Uterus (tissue), 4 donors: ENCODE measurements around the gene SLC39A13. TPM values are rescaled to one million over a fixed set of nuclear protein-coding genes. Genes with fewer than 3 reads are reported as not detected.

Experiments used
- DNase-seq, 2 donors: peaks; one replicate each; pipeline ENCODE4 v3.0.0-alpha.2; 2019 to 2020
- H3K27ac ChIP-seq, 2 donors: fragments of 200-600 bp; sonication (generic); 1 replicate in 1 of 2; 2 replicates in 1 of 2; pipeline ENCODE4 v1.5.1; 2016 to 2018
- H3K27me3 ChIP-seq, 2 donors: fragments of 200-600 bp; sonication (generic); one replicate each; pipeline ENCODE4 v1.5.1; 2018 to 2019; ENCODE audit warnings: control low read depth in 1 of 2
- H3K36me3 ChIP-seq, 2 donors: fragments of 200-600 bp; sonication (generic); one replicate each; pipeline ENCODE4 v1.5.1; 2019; ENCODE audit warnings: control low read depth in 1 of 2
- H3K4me1 ChIP-seq, 2 donors: fragments of 200-600 bp; sonication (generic); one replicate each; pipeline ENCODE4 v1.5.1; 2018 to 2019; ENCODE audit warnings: control low read depth in 1 of 2
- H3K4me3 ChIP-seq, 2 donors: fragments of 200-600 bp; sonication (generic); 1 replicate in 1 of 2; 2 replicates in 1 of 2; pipeline ENCODE4 v1.5.1; 2018 to 2019; ENCODE audit warnings: mild to moderate bottlenecking in 1 of 2
- H3K9me3 ChIP-seq, 2 donors: fragments of 200-600 bp; sonication (generic); one replicate each; pipeline ENCODE4 v1.5.1; 2019; ENCODE audit warnings: control low read depth in 1 of 2
- POLR2A ChIP-seq, 2 donors: fragments of 450-650 bp; IDR thresholded peaks; one replicate each; pipeline ENCODE4 v1.6.1; 2016; ENCODE audit warnings: antibody characterized with exemption in 2 of 2, mild to moderate bottlenecking in 1 of 2, moderate library complexity in 1 of 2
- intact Hi-C: fragments of 100-400 bp; cut with DNase I; formaldehyde crosslinking; loops from one replicate; pipeline ENCODE4 v1.15.1; 2023; ENCODE audit warnings: low total_unique reads
- total RNA-seq, 4 donors: library from RNA; depleted of rRNA in 3 of 4; stranded (reverse); fragments of >200 nt in 3 of 4; gene quantifications; one replicate each; pipeline versions ENCODE4 v1.1.0 to v1.2.4, GENCODE V29; 2014 to 2023
- TF ChIP-seq, protein P1 (sequence below), 4 experiments: fragments of 200-600 bp in 2 of 4; fragments of 450-650 bp in 2 of 4; sonication (generic) in 2 of 4; IDR thresholded peaks; one replicate each; pipeline ENCODE4 v1.5.1; 2016 to 2019; ENCODE audit warnings: antibody characterized with exemption in 4 of 4, mild to moderate bottlenecking in 2 of 4, moderate library complexity in 1 of 4
- donor health status: DM: yes; HTN: yes; CAD: no.

Gene SLC39A13
- total RNA-seq, 4 donors from 2014 or later, result 30.9 to 79.2 (median 64.2) TPM

DNA sequence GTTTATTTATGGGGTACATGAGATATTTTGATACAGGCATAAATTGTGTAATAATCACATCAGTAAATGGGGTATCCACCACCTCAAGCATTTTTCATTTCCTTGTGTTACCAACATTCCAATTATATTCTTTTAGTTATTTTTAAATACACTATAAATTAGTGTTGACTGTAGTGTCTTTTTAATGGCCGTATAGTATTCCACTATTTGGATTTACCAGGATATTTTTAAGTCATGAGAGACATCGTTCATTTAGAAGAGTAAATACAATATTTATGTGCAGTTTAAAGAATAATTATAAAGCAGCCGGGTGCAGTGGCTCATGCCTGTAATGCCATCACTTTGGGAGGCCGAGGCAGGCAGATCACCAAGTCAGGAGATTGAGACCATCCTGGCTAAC is 23.9 kb upstream of the SLC39A13 start:
- H3K4me1 ChIP-seq, result no peaks in the 10 kb centered on the region
- no peak overlapping the region for H3K27ac ChIP-seq
- intact Hi-C loops, result no loop called here
- no peaks in the 10 kb centered on the region for H3K9me3 ChIP-seq
- H3K4me3 ChIP-seq, result no peak overlapping the region
- no peak for DNase-seq
- no peaks in the 10 kb centered on the region for H3K27me3 ChIP-seq
- TF ChIP-seq, protein P1, sequence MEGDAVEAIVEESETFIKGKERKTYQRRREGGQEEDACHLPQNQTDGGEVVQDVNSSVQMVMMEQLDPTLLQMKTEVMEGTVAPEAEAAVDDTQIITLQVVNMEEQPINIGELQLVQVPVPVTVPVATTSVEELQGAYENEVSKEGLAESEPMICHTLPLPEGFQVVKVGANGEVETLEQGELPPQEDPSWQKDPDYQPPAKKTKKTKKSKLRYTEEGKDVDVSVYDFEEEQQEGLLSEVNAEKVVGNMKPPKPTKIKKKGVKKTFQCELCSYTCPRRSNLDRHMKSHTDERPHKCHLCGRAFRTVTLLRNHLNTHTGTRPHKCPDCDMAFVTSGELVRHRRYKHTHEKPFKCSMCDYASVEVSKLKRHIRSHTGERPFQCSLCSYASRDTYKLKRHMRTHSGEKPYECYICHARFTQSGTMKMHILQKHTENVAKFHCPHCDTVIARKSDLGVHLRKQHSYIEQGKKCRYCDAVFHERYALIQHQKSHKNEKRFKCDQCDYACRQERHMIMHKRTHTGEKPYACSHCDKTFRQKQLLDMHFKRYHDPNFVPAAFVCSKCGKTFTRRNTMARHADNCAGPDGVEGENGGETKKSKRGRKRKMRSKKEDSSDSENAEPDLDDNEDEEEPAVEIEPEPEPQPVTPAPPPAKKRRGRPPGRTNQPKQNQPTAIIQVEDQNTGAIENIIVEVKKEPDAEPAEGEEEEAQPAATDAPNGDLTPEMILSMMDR (IDR thresholded peaks at IDR 0.05), result no peak
- TF ChIP-seq POLR2A (IDR thresholded peaks at IDR 0.05), result no peak
- H3K36me3 ChIP-seq, result no peaks in the 10 kb centered on the region

DNA sequence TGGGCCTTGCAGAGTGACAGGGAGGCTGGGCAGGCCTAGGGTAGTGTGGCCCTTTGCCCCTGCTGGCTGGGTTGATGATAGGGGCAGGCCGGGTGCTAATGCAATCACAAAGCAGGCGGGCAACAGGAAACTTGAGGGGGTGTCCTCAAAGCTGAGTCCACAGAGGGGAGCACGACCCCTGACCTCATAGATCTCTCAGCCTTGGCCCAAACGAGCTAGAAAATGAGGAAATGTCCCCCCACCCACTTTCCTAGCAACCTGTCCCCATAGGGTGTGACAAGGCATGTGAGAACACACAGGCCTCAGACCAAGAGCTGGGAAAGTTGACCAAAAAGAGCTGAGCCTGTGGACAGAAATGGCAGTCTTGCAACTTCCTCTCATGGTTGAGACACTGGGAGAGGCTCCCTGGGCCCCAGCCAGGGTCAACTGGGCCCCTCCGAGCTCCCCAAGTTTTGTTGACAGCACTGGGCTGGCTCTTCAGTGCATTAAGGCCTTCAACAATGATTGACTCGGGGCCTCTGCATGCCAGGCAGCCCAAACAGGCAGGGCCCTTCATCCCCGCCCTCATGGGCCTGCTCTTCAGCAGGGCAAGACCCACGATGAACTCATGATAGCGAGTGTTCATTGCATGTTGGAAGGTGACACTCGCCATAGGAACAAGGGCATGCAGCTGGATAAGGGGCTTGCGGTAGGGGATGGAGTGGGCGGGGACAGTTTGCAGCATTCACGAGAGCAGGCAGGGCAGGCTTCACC is 20.3 kb upstream of the SLC39A13 start:
- no peak overlapping the region for H3K4me3 ChIP-seq
- H3K27ac ChIP-seq, result no peak overlapping the region
- TF ChIP-seq POLR2A (IDR thresholded peaks at IDR 0.05), result no peak
- TF ChIP-seq, protein P1 (IDR thresholded peaks at IDR 0.05), result no peak
- DNase-seq, result no peak
- no peaks in the 10 kb centered on the region for H3K4me1 ChIP-seq
- H3K36me3 ChIP-seq, result no peaks in the 10 kb centered on the region
- no peaks in the 10 kb centered on the region for H3K9me3 ChIP-seq
- intact Hi-C loops, result no loop called here
- no peaks in the 10 kb centered on the region for H3K27me3 ChIP-seq

DNA sequence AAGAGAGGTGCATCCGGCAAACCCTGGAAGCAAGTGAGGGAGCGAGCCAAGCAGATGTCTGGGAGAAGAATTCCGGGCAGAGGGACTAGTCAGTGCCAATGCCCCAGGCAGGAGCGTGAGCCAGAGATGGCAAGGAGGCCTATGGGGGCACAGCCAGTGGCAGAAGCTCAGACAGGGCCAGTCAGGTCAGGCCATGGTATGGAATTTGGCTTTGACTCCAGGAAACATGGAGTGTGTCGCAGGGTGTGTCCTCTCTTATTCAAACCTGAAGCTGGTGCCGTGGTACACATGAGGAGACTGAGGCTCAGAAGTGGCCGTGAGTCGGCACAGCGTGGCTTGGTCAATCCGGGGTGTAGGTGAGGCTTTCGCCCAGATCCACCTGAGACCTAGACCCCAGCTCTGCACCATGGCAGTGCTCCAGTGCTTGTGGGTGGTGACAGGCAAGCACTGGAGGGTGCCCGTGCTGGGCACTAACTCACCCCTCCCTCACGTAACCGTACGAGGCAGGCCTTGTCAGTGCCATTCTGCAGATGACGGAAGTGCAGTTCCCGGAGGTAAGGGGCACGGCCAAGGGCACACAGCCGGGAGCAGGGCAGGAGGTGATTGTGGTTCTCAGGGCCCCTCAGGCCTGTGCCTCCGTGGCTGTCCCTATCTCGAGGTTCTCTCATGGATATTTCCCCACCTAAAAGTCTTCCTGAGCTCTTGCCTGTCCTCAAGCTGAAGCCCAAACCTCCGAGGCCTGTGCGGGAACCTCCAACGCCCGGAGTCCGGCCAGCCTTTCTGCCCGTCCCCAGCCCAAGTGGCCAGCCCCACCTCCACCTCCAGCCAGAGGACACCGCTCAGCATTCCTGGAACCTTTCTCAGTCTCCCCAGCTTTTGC is 19.5 kb upstream of the SLC39A13 start:
- no peaks in the 10 kb centered on the region for H3K36me3 ChIP-seq
- no peaks in the 10 kb centered on the region for H3K4me1 ChIP-seq
- intact Hi-C loops, result no loop called here
- H3K27ac ChIP-seq, result no peak overlapping the region
- TF ChIP-seq POLR2A (IDR thresholded peaks at IDR 0.05), result no peak
- TF ChIP-seq, protein P1 (IDR thresholded peaks at IDR 0.05), result no peak
- H3K9me3 ChIP-seq, result no peaks in the 10 kb centered on the region
- H3K4me3 ChIP-seq, result no peak overlapping the region
- no peak for DNase-seq
- H3K27me3 ChIP-seq, result no peaks in the 10 kb centered on the region

DNA sequence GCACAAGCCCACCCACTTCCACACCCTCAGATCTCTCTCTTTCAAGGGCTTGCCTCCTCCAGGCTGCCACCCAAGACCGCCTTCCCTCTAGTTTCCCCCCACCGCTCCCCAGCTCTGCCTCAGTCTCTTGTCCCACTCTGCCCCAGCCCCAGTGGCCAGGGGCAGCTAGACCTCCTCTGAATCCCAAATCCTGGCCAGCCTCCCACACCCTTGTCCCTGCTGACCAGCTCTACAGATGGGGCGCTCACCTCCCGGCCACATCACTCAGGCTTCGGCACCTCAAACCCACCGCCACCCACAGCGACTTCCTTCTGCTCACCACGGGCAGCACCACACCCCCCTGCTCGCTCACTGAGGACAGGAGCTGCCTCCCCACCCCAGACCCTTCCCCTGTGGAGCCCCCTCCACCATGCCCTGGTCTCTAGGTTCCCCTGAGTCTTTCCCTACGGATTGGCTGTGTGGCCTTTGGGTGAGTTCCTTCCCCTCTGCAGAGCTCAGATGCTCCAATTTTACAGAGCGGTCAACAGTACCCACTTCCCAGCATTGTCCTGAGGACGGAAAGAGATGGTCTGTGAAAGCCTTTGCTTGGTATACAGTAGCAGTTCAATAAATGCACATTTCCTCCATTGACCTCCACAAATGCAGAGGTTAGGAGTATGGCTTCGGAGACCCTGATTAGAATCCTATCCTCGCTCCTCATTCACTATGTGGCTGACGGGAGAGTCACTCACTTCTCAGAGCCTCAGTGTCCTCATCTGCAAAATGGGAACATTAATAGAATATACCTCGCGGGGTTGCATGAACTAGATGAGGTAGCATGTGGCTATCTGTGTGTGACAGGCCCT is 18.6 kb upstream of the SLC39A13 start:
- no peak for DNase-seq
- Histone ChIP-seq H3K36me3 (no peaks in the 10 kb centered on the region), H3K4me1 (no peaks in the 10 kb centered on the region), H3K9me3 (no peaks in the 10 kb centered on the region), H3K27ac (no peak overlapping the region), H3K4me3 (no peak overlapping the region), H3K27me3 (no peaks in the 10 kb centered on the region)
- intact Hi-C loops, result no loop called here
- TF ChIP-seq, protein P1 (IDR thresholded peaks at IDR 0.05), result no peak
- no peak for TF ChIP-seq POLR2A (IDR thresholded peaks at IDR 0.05)
